Panc1 (cell line): Measurements from ENCODE around the gene OR12D3. TPM values are rescaled to one million over a fixed set of nuclear protein-coding genes. Genes with fewer than 3 reads are reported as not detected.
"Not testable (repeated sequence)": the region's sequence is repeated elsewhere in the genome, so short reads cannot be mapped to it uniquely, and the experiment has no call there.

Source experiments
- ATAC-seq: fragments of 200-7000 bp; cut with Tn5 transposase; 2 replicates; pipeline ENCODE4 v1.9.1; 2020; ENCODE audit warnings: mild to moderate bottlenecking, moderate library complexity
- BruUV-seq: library from RNA; stranded (reverse); fragments of 400-500 nt; replicated peaks from 2 replicates; lab custom pipeline; 2021; lab: Mats Ljungman, UMichigan
- CTCF ChIA-PET: fragments of 300-600 bp; sonication (Branson Sonifier 250); formaldehyde crosslinking; loops from one replicate; lab custom pipeline; 2022; ENCODE audit warnings: antibody characterized with exemption; lab: Charles Lee
- POLR2A ChIA-PET: fragments of 300-600 bp; sonication (Branson Sonifier 250); formaldehyde crosslinking; loops from one replicate; lab custom pipeline; 2022; ENCODE audit warnings: antibody characterized with exemption; lab: Charles Lee
- DNase-seq: peaks from one replicate; pipeline ENCODE4 v3.0.0-alpha.2; 2010; ENCODE audit warnings: low read depth, low spot score
- H3K27ac ChIP-seq: 2 replicates; pipeline ENCODE4 v1.5.1; 2011; ENCODE audit warnings: mild to moderate bottlenecking, low read length, inconsistent platforms
- H3K27me3 ChIP-seq: fragments of 200-500 bp; sonication (Bioruptor generic); 2 replicates; pipeline ENCODE4 v1.6.0; 2014; ENCODE audit warnings: low read length, inconsistent platforms; ENCODE audit not compliant: control insufficient read depth, insufficient read depth
- H3K36me3 ChIP-seq: fragments of 200-500 bp; sonication (Bioruptor generic); 2 replicates; pipeline ENCODE4 v1.5.1; 2014; ENCODE audit warnings: inconsistent platforms, mild to moderate bottlenecking, low read length, moderate library complexity; ENCODE audit not compliant: control insufficient read depth, insufficient read depth
- H3K4me1 ChIP-seq: 2 replicates; pipeline ENCODE4 v1.5.1; 2011; ENCODE audit warnings: inconsistent platforms, mild to moderate bottlenecking, low read length, moderate library complexity; ENCODE audit not compliant: control insufficient read depth, insufficient read depth
- H3K4me3 ChIP-seq, 2 experiments: 2 replicates each; pipeline ENCODE4 v1.5.1; 2011 to 2012; ENCODE audit warnings: low read depth in 2 of 2, low read length in 2 of 2, mild to moderate bottlenecking in 2 of 2, inconsistent platforms in 1 of 2, moderate library complexity in 1 of 2
- H3K9me3 ChIP-seq: fragments of 200-500 bp; sonication (Bioruptor generic); 2 replicates; pipeline ENCODE4 v1.5.1; 2014; ENCODE audit warnings: low read depth, mild to moderate bottlenecking, inconsistent platforms, low read length, moderate library complexity; ENCODE audit not compliant: control insufficient read depth, insufficient read depth
- POLR2AphosphoS5 ChIP-seq: IDR thresholded peaks from 2 replicates; pipeline ENCODE4 v1.6.1; 2012; ENCODE audit warnings: mild to moderate bottlenecking, low read depth, low read length, moderate library complexity
- REST ChIP-seq, 2 experiments: IDR thresholded peaks; 2 replicates each; pipeline ENCODE4 v1.6.1; 2011 to 2012; ENCODE audit warnings: low read depth in 2 of 2, control low read depth in 1 of 2, low read length in 1 of 2, mild to moderate bottlenecking in 1 of 2, moderate library complexity in 1 of 2; ENCODE audit not compliant: insufficient read depth in 1 of 2
- SIN3A ChIP-seq: IDR thresholded peaks from 2 replicates; pipeline ENCODE4 v1.6.1; 2012; ENCODE audit warnings: low read depth, mild to moderate bottlenecking, low read length, moderate library complexity, borderline replicate concordance; ENCODE audit not compliant: insufficient read depth
- TCF7L2 ChIP-seq: IDR thresholded peaks from 2 replicates; pipeline ENCODE4 v1.6.1; 2011; ENCODE audit warnings: mild to moderate bottlenecking, low read depth, low read length, inconsistent platforms
- in situ Hi-C: cut with HindIII; loops from 2 replicates; pipeline ENCODE4 v1.10.0; 2016; ENCODE audit warnings: low sequenced_read_pairs, low pct_unique_long_range_greater_than_20kb
- intact Hi-C: fragments of 100-400 bp; cut with micrococcal nuclease; formaldehyde crosslinking; loops from one replicate; pipeline ENCODE4 v1.10.0; 2022; ENCODE audit not compliant: unreplicated experiment
- total RNA-seq: library from RNA; stranded (reverse); gene quantifications from one replicate; pipeline ENCODE4 v1.2.1, GENCODE V29; 2021; ENCODE audit not compliant: unreplicated experiment
- TF ChIP-seq, protein P1 (sequence below): fragments of 450-650 bp; IDR thresholded peaks from 2 replicates; pipeline ENCODE4 v1.5.1; 2017; ENCODE audit warnings: mild to moderate bottlenecking

The OR12D3 gene
- total RNA-seq, 1 experiment from 2014 or later = not detected

GRCh38 chr6:29354980-29355379 lies 20.1 kb downstream of the OR12D3 start:
- BruUV-seq = no TSS peak
- in situ Hi-C loops = no loop called here

DNA sequence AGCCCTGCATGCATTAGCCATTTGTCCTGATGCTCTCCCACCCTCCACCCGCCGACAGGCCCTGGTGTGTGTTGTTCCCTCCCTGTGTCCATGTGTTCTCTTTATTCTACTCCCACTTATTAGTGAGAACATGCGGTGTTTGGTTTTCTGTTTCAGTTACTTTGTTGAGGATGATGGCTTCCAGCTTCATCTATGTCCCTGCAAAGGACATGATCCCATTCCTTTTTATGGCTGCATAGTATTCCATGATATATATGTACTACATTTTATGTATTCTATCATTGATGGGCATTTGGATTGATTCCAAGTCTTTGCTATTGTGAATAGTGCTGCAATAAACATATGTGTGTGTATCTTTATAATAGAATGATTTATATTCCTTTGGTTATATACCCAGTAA lies 25.7 kb downstream of the OR12D3 start:
- BruUV-seq, CTCF ChIA-PET, POLR2A ChIA-PET: not testable (repeated sequence)

More at GRCh38 chr6:29354980-29355379, 20.1 kb downstream of the OR12D3 start:
- Histone ChIP-seq H3K27ac (no peak overlapping the region), H3K36me3 (no peaks in the 10 kb centered on the region), H3K27me3 (peaks cover 5% of the 10 kb centered on the region), H3K4me1 (no peaks in the 10 kb centered on the region), H3K4me3 (no peak overlapping the region), H3K9me3 (no peaks in the 10 kb centered on the region)
- TF ChIP-seq REST (IDR thresholded peaks at IDR 0.05; ENCODE audit: insufficient read depth in 1 of 2, low read depth in 2 of 2, low read length in 1 of 2) = no peak
- TF ChIP-seq, protein P1, sequence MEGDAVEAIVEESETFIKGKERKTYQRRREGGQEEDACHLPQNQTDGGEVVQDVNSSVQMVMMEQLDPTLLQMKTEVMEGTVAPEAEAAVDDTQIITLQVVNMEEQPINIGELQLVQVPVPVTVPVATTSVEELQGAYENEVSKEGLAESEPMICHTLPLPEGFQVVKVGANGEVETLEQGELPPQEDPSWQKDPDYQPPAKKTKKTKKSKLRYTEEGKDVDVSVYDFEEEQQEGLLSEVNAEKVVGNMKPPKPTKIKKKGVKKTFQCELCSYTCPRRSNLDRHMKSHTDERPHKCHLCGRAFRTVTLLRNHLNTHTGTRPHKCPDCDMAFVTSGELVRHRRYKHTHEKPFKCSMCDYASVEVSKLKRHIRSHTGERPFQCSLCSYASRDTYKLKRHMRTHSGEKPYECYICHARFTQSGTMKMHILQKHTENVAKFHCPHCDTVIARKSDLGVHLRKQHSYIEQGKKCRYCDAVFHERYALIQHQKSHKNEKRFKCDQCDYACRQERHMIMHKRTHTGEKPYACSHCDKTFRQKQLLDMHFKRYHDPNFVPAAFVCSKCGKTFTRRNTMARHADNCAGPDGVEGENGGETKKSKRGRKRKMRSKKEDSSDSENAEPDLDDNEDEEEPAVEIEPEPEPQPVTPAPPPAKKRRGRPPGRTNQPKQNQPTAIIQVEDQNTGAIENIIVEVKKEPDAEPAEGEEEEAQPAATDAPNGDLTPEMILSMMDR = no peak
- TF ChIP-seq TCF7L2 = no peak
- ChIA-PET POLR2A (no interaction called here), CTCF (no interaction called here)
- ATAC-seq (no peak), DNase-seq (no peak)
- intact Hi-C loops = no loop called here

DNA sequence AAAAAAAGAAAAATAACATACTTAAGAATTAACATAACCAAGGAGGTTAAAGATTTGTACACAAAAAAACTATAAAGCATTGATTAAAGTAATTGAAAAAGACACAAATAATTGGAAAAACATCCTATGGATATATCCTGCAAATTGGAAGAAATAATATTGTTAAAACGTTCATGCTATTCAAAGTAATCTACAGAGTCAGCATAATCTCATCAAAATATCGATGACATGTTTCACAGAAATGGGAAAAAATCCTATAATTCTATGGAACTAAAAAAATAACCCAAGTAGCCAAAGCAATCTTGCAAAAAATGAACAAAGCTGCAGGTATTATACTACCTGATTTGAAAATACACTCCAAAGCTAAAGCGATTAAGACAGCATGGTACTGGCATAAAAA lies 29.7 kb downstream of the OR12D3 start:
- ChIA-PET POLR2A (no interaction called here), CTCF (no interaction called here)
- DNase-seq (no peak), ATAC-seq (no peak)
- H3K4me3 ChIP-seq = no peak overlapping the region
- no peaks in the 10 kb centered on the region; the same call in 1 of the 2 replicates for H3K36me3 ChIP-seq
- no peaks in the 10 kb centered on the region for H3K4me1 ChIP-seq
- TF ChIP-seq TCF7L2 = no peak
- TF ChIP-seq SIN3A = no peak
- no peak for TF ChIP-seq POLR2AphosphoS5
- TF ChIP-seq, protein P1 = no peak
- no peak for TF ChIP-seq REST (IDR thresholded peaks at IDR 0.05; ENCODE audit: insufficient read depth in 1 of 2, low read depth in 2 of 2, low read length in 1 of 2)
- no peaks in the 10 kb centered on the region for H3K9me3 ChIP-seq
- in situ Hi-C loops = no loop called here
- no peak overlapping the region for H3K27ac ChIP-seq
- H3K27me3 ChIP-seq = no peaks in the 10 kb centered on the region
- intact Hi-C loops = no loop called here
- no TSS peak for BruUV-seq

More for the DNA sequence above, 25.7 kb downstream of the OR12D3 start:
- DNase-seq, H3K36me3 ChIP-seq, H3K4me1 ChIP-seq, H3K9me3 ChIP-seq, H3K27me3 ChIP-seq, H3K27ac ChIP-seq, in situ Hi-C loops, ATAC-seq, intact Hi-C loops, H3K4me3 ChIP-seq: not testable (repeated sequence)
